ENCODE measurements around the gene EFCAB12.
A peak's percentile ranks its signal among the peaks of the same experiment; 100 is the strongest.
"Not testable (repeated sequence)": the region's sequence is repeated elsewhere in the genome, so short reads cannot be mapped to it uniquely, and the experiment has no call there.

Gene EFCAB12

DNA sequence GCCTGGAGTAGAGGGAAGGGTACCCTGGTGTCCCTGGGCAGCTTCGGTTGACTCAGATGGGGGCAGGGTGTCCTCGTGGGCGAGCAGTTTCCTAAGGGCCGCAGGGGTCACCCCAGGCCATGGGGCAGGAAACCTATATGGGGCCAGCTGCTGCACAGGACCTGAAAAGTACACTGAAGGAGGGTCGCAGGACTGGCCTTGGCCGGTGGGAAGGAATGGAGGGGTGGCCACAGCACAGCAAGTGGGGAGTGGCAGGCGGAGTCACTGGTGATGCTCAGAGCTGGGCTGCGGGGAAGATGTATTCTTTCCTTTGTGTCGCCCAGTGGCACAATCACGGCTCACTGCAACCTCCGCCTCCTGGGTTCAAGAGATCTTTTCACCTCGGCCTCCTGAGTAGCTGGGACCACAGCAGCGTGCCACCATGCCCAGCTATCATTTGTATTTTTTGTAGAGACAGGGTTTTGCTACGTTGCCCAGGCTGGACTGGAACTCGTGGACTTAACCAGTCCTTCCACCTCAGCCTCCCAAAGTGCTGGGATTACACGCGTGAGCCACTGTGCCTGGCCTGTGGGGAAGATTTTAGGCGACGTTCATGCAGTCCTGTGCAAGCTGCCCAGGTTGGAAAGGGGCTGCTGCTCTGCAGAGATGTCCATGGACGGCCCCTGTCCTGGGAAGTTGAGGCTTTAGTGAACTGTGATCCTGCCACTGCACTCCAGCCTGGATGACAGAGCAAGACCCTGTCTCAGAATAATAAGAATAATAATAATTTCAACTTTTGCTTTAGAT is 57.2 kb downstream of the EFCAB12 start:
- DNase-seq: no peak

- no peak for DNase-seq
Observed at GRCh38 chr3:129370248-129370964, 58.0 kb downstream of the EFCAB12 start.

DNA sequence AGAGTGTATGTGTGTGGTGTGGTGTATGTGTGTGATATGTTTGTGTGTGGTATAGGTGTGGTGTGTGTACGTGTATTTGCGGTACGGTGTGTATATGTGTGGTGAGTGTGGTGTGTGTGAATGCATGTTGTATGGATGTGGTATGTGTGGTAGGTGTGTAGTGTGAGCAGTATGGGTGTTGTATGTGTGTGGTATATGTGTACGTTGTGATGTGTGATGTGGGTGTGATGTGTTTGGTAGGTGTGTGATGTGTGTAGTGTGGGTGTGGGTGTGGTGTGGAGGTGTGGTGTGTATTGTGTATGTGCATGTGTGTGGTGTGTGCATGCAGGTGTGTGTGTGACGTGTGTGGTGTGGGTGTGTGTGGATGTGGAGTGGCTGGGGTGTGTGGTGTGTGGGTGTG is 58.7 kb downstream of the EFCAB12 start:
- no peak for DNase-seq

GRCh38 chr3:129367821-129368220 is 60.6 kb downstream of the EFCAB12 start:
- no peak for DNase-seq

- peak in 1 of 56 donors; percentile 6 for DNase-seq
Observed at GRCh38 chr3:129366312-129366831, 62.1 kb downstream of the EFCAB12 start.

GRCh38 chr3:129365296-129366136 is 62.9 kb downstream of the EFCAB12 start:
- no peak for DNase-seq

- not testable (repeated sequence) for DNase-seq
Observed at GRCh38 chr3:129364811-129365210, 63.6 kb downstream of the EFCAB12 start.

DNA sequence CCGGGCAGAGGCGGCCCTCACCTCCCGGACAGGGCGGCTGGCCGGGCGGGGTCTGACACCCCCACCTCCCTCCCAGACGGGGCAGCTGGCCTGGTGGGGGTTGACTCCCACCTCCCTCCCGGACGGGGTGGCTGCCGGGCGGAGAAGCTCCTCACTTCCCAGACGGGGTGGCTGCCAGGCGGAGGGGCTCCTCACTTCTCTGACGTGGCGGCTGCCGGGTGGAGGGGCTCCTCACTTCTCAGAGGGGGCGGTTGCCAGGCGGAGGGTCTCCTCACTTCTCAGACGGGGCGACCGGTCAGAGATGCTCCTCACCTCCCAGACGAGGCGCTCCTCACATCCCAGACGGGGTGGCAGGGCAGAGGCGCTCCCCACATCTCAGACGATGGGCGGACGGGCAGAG is 65.1 kb downstream of the EFCAB12 start:
- DNase-seq: not testable (repeated sequence)

- no peak for DNase-seq
Observed at GRCh38 chr3:129360705-129361460, 67.6 kb downstream of the EFCAB12 start.

DNA sequence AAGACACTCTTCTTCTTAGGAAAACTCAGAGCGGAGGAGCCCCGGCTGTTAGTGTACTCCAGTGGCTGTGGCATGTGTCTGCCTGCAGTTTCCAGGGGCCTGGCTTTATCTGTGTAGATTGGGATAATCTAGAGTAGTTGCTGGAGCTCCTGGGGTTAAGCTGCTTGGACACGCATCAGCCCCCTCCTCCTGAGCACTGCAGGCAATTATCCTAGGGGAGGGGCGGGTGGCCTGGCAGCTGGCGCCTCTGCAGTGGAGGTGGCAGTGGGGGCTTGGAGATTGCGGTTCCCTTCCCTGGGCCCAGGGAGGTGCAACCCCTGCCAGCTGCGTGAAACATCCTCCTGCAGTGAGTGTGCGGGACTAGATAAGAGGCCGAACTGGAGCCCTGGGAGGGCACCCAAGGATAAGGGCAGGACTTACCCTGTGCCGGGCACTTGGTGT is 68.2 kb downstream of the EFCAB12 start:
- no peak for DNase-seq

DNA sequence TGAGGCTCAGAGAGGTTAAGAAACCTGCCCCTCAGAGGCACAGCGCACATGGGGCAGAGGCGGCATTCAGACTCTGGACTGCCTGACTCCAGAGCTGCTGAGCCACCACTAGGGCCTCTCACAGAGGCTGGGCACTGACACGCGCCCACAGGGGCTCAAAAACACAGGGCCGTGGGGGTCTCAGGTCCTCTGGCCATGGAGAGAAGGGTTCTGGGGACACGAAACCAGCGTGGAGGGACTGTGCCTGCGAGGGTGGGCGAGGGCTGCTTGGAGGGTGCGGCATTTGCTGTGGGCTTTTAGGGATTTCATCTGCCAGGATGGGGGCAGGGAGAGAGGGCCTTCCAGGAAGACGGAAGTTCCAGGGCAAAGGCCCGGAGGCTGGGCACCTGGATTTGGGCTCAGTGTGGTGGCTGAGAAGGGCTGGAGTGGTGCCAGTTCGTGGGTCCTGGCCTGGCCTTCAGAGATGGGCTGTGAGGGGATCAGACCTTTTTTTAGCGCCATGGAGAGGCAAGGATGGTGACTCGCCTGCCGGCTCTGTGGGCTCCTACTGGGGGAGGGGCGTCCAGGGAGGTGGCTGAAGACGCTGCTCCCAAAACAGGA is 69.6 kb downstream of the EFCAB12 start:
- no peak for DNase-seq

GRCh38 chr3:129358177-129358771 is 70.2 kb downstream of the EFCAB12 start:
- DNase-seq: no peak

GRCh38 chr3:129357616-129358015 is 70.8 kb downstream of the EFCAB12 start:
- no peak for DNase-seq

DNA sequence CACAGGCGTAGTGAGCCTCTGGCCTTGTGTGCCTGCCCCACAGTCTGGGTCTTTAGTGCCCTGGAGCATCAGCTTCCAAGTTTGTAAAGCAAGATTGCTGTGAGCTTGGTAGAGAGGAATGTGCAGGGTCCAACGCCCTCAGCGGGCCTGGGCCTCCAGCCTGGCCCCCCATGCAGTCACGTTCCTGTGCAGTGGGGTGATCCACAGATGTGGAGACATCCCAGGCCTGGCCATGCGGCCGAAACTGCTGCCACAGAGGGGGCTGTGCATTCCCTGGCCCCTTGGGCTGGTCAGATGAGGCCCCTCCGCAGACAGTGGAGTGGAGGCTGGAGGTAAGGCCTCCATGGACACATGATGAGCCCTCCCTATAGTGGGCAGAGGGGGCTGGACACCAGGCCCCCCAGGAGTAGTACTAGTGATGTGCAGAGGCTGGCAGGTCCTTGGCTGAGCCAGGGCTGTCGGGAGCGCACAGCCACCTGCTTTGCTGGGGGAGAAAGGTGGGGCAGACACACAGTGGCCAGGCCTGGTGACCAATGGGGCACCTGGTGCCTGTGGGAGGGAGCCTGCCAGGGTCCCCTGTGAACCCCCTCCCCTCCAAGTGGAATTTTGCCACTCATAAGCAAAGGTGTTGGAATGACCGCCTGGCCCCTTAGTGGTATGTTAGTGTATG is 71.5 kb downstream of the EFCAB12 start:
- DNase-seq: no peak

DNA sequence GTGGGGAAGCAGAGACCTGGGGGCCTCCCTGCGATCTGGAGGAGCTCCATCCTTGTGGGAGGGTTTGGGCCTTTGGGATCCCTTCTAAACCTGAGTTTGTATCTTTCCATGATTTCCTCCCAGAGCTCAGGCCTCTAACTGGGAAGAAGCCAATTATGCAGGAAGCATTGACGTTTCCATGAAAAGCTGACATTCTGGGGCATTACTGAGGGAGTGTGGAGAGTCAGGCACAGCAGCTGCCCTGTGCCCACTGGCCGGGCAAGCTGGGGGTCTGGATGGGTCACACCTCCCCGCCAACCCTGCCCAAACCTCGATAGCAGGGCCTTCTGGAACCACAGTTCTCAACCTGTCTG is 74.9 kb downstream of the EFCAB12 start:
- no peak for DNase-seq

GRCh38 chr3:129352650-129353588 is 75.5 kb downstream of the EFCAB12 start:
- no peak for DNase-seq

DNA sequence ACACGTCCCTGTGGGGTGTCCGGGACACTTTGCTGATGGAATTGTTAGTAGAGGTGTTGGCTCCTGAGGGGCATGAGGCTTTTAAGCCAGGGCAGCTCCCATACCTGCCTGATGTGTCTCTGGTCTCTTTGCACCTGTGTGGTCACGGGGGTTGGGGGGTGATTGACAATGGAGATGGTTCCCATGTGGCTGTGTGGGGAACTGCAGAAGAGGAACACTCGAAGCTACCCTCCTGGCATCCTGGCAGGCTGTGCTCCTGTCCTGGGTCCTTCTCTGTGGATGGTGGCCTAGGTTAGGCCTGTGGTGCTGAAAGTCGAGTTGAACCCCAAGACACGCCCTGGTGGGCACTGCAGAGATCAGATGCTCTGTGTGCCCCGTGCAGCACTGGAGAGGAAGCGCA is 76.4 kb downstream of the EFCAB12 start:
- DNase-seq: no peak

Measured in nucleus accumbens (tissue), 56 donors.